IPS-11a (cell line): ENCODE measurements around the gene BMP7.

Experiments used
- H3K4me3 ChIP-seq: one replicate; pipeline ENCODE4 v1.5.1; 2013; ENCODE audit warnings: low read depth, low read length, control low read depth

Gene BMP7

DNA sequence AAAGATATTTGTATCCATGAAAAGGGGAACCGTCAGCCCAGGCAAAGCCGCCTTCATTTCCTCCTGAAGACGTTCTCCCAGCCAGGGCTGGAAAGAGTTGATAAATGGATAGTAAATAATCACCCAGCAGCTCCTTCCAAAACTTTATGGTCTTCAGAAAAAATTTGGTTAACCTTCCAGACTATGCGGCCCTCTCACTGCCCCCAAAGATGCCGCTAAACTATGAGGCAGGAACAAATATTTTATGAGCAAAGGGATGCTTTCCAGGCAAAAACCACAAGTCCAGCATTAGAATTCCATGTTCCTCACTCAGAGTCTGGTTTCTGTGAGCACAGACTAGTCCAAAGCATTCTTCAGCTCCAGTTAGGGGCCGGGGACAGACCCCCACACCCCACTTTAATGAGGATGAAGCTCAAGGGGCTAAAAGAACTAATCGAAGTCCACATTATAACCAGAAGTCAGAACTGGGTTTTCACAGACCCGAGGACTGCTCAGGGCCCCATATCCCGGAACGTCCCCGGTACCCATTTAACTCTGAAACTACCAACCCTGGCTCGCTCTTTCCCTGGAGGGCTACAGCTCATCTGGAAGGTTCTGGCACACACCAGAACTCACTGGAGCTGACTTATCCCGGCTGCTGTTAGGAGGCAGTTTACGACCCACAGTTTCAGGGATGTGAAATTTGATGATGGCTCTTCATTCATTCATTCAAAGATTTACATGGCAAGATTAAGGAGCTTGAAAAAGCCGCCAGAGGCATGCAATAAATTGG, 29.4 kb downstream of the BMP7 start:
- no peak overlapping the region for H3K4me3 ChIP-seq

DNA sequence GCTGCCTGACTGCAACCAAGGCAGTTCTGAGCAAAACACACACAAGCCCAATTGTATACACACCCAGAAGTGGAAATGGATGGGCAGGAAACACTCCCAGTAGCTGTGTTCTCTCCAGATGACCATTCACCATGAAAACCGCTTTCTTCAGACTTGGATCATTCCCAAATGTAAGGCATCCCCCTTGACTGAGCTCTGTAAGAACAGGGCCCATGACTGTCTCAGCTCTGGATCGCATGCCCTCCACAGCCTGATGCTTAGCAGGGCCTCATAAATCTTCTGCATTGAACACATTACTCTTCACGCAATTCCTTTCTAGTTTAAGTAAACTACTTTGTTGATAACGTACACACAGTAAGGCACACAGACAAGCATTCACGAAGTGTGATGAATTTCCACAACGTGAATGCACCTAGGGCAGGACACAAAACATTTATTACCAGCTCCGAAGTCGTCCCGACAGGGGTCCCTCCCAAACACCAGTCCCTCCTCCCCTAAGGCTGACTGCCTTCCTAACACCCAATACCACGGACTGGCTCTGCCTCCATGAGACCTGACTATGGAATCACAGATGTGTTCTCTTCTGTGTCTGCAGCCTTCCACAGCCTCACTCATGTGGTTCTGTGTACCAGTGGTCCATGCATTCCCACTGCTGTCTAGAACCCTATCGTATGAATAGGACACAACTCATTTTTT, 31.7 kb downstream of the BMP7 start:
- H3K4me3 ChIP-seq: no peak overlapping the region

DNA sequence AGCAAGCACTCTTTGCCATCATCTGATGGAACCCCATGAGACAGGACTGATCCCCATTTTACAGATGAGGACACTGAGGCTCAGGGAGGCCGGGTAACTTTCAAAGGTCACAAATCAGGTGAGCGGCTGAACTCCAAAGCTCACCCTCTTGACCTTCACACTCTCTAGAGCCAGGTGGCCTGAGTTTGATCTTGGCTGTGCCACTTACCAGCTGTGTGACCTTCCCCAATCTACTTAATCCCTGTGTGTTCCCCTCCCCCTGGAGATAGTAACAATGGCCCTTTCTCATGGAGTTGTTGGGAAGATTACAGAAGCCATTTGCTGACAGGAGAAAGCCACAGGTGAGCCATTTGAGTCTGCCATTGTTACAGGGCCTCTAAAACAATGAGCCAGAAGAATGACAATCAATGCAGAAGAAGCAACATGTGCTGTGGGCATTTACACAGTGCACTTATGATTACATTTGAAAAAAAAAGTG, 34.5 kb downstream of the BMP7 start:
- no peak overlapping the region for H3K4me3 ChIP-seq

DNA sequence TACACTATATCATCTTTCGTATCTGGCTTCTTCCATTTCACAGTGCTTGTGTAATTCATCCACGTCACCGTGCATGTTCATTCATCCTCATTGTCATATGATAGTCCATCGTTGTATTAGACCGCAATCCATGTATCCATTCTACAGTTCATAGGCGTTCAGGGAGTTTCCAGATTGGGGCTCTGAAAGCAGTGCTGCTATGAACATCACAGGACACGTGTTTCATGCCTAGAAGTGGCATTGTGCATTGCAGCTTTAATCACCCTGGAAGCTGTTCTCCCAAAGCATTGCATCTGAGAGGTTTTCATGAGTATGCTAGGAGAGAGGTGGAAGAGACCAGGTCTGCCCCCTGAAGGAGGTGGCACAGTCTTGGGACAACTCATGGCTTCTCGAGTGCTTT, 35.3 kb downstream of the BMP7 start:
- no peak overlapping the region for H3K4me3 ChIP-seq

DNA sequence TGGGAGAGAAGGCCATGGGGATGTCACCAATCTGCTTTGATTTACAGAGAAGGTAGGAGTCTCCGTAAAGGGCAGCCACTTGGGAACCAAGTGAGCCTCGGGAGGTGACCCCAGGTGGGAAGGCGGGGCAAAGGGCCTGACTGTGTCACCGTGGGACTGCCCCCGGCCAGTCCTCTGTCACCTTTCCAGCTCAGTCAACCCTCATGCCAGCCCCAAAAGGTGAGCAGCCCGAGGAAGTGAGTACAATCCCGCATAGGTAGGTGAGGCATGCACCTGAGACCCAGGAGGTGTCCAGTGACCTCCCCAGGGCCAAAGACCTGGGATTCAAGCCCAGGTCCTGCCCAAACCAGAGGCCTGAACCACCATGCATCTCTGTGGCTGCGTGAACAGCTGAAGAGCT, 36.2 kb downstream of the BMP7 start:
- H3K4me3 ChIP-seq: no peak overlapping the region

DNA sequence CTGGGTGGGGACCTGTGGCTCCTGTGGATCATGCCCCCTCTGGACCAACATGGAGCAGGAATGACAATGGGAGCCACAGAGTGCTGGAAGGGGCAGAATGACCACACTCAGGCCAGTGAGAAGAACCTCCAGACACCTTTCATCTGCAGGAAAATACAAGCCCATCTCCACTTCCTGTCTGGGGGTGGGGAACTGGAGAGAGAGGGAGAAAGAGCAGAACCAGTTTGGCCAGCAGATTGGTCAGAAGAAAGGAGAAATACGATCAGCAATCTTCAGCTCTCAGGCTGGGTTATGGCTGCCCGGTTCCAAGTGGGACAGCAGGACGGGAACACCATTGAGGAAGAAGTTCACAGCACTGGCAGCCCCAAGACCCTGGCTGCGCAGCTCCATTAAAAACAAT, 37.0 kb downstream of the BMP7 start:
- H3K4me3 ChIP-seq: no peak overlapping the region

DNA sequence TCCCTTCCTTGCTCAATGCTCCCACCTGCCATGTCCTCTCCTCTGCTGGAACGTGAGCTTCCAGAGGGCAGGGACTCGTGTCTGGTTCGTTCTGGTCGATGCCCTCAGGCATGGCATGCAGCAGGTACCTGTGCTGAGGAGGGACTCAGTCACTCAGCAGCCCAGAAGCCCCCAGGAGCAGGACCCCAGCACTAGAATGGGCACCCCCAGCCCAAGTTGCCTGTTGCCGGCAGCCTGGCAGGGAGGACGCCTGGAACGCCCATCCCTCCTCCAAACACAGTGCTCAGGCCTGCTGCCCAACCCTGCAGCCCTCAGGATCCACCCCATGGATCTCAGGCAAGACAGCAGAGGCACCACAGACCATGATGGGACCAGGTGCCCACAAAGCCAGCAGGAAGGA, 40.6 kb downstream of the BMP7 start:
- H3K4me3 ChIP-seq: no peak overlapping the region

DNA sequence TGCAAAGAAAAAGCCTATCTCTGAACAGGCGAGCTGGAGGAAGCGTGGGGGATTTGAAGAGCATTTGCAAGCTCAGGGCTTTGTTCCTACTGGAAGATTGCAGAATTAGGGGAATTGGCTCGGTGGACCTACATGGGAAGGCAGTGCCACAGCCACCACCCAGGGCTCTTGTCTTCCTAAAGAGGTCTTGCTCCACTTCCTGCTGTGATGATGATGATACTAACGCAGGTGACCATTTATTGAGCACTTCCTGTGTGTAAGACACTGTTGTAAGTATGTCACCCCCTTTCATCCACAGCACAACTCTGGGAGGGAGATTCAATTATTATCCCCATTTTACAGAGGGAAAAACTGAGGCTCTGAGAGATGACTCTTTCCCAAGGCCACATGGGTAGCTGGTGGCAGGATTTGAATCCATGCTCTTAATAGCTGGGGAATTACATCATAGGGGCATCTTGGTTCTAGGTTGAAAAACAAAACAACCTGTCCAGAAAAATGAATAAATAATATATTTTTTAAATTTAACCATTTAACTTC, 41.2 kb downstream of the BMP7 start:
- no peak overlapping the region for H3K4me3 ChIP-seq

DNA sequence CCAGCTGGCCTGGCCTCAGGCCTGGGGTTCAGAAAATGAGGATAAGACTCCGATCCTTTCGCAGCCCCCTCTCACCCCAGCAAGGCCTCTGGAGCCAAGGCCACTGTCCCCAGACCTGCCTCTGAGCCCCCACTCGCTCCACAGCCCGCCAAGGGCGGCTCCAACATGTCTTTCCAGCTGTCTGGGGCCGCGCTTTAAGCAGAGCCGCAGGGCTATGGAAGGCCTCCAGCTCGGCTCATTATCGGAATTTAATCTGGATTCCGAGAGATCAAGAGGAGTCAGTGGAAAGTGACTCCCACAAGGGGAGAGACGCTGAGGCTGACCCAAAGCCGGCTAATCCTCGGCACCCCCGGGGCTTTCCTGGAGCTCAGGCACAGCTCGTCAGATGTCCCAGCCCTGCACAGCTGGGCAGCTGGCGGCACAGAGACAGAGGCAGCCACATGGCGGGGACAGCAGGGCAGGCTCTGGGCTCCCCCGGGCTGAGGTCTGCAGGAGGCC, 41.8 kb downstream of the BMP7 start:
- no peak overlapping the region for H3K4me3 ChIP-seq

DNA sequence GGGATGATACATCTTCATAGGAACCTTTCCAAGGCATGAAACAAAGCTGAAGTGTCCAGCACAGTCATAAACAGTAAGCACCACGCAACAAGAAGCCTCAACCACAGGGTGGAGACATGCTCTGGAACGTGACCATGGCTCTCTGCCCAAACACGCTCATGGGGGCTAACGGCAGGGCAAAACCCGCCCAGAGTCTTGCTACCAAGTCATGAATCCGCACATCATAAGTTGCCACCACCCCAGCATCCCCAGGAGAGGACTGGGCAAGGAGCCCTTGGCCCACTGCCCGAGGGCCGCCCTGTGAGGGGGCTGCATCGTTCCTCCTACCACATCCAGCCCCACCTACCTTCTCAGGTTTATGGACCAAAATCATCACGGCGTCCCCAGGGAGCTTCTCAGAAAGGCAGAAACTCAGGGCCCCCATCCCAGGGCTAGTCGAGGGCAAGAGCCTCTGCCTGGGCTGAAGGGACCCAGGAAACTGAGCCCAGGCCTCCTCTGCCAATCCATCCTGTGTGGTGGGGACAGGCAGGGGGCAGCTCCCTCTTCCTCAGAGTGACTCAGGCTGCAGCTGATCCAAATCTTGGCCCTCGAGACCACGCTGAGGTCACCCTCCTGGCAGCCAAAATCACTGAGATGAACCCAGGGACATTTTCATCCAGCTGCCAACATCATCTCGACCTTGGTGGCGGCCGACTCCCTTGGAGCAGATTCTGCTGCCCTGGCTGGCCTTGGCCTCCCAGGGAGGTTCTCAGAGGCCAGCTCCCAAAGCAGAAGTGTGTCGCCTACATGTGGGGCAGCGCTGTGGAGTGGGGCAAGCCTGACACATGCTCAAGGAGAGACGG, 42.6 kb downstream of the BMP7 start:
- H3K4me3 ChIP-seq: no peak overlapping the region

DNA sequence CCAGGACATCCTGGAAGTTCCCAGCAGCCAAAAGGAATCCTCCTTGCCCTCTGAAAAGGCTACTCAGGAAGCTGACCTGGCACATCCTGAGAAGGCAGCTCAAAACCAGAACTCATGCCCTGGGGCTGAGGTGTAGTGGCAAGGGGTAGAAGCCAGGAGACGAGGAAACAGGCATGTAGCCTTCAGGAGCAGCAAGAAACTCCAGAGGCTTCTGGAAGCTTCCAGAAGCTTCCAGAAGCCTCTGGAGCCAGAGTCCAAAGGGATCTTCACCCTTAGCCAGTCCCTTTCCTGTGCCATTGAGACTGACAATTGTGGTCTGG, 43.9 kb downstream of the BMP7 start:
- no peak overlapping the region for H3K4me3 ChIP-seq

DNA sequence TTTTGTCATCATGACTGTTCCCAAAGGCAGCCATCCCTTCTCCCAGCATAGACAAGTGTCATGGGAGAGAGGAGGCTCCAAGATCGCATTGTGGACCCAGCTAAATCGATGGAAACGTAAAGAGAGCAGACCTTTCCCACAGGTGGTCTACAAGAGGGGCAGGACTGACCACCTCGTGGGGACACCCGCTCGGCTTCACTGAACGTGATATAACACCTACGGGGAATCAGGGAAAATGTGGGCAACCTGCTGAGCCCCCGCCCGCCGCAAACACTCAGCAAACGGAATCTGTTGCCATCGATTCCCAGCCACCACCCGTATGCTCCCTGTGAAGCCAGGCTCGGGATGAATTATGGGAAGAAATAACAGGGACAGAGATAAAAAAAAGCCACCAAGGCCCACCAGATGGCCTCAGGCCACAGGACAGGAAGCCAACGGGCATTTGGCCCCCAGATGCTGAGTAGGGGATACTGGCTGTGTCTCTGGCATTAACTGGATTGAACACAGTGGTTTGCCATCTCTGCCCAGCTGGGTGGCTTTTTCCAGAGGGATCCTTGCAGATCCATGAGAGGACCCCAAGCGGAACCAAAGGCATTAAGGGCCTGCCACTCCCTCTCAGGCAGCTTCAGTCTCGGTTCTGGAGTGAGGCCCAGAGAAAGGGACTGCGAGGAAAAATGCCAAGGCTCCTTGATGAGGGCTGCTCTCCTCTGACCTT, 44.4 kb downstream of the BMP7 start:
- H3K4me3 ChIP-seq: no peak overlapping the region

DNA sequence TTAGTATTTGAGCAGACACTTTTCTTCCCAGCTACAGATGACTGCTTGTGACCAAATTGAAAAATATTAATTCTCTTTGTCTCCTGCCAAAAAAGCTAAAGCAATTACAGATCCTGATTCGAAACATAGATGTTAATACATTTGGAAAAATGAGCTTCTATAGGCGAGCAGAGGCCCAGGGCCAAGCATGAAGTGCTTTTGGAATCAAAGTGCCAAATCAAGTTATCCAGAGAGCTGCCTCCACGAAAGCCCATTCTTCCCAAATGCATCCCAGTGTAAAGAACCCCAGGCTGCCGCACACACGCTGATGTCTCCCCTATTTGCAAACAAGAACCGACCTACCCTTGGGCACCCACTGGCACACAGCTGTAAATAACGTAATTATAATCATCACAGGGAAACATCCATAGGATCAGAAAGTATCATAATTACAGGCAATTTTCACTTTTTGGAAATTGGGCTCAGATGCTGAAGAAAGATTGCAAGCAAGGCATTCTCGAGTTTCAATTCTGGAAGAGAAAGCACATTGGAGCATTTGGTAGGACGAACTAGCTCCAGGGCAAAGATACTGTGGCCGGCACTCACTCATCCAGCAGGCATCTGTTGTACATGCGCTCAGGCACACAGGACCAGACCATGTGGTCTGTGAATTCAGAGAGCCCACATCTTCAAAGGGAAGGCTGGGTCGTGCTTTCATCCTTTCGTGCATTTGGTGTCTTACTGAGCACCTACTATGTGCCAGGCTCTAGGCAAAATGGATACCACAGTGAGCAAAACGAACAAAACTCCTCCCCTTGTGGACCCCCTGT, 45.9 kb downstream of the BMP7 start:
- no peak overlapping the region for H3K4me3 ChIP-seq

DNA sequence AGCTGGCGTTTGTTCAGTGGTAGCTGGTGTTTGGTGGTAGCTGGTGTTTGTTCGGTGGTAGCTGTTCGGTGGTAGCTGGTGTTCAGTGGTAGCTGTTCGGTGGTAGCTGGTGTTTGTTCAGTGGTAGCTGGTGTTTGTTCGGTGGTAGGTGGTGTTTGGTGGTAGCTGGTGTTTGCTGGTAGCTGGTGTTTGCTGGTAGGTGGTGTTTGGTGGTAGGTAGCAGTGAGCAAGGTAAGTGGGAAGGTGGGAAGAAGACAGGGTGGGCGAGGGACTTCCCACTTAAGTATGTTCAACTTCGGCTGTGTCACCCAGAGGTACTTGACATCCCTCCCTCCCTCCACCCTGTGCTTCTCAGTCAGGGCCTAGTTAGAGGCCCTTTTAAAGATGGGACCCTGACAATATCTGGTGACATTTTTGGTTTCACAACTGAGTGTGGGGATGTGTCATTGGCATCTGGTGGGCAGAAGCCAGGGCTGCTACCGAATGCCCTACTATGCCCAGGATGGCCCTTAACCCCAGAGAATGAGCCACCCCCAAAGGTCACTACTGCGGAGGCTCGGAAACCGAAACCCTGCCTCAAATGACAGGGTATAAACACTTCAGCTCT, 47.3 kb downstream of the BMP7 start:
- no peak overlapping the region for H3K4me3 ChIP-seq

DNA sequence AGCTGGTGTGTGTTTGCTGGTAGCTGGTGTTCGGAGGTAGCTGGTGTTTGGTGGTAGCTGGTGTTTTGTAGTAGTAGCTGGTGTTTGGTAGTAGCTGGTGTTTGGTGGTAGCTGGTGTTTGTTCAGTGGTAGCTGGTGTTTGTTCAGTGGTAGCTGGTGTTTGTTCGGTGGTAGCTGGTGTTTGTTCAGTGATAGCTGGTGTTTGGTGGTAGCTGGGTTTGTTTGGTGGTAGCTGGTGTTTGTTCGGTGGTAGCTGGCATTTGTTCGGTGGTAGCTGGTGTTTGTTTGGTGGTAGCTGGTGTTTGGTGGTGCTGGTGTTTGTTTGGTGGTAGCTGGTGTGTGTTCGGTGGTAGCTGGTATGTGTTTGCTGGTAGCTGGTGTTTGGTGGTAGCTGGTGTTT, 48.0 kb downstream of the BMP7 start:
- H3K4me3 ChIP-seq: no peak overlapping the region

DNA sequence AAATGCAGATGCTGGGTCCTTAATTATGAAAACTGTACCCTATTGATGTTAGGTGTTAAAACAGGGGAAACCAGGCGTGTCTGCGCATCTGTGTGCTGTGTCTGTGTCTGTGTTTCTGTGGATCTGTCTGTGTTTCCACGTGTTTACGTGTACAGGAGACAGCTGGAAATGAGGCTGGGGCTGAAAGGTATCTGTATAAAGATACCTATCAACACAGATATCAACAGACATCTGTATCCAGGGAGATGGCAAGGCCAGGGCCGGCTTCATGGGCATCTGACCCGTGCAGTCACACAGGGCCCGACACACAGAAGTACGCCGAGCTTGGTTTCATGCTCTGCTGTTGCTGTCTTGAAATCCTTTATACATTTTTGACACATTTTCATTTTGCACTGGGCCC, 48.6 kb downstream of the BMP7 start:
- no peak overlapping the region for H3K4me3 ChIP-seq

DNA sequence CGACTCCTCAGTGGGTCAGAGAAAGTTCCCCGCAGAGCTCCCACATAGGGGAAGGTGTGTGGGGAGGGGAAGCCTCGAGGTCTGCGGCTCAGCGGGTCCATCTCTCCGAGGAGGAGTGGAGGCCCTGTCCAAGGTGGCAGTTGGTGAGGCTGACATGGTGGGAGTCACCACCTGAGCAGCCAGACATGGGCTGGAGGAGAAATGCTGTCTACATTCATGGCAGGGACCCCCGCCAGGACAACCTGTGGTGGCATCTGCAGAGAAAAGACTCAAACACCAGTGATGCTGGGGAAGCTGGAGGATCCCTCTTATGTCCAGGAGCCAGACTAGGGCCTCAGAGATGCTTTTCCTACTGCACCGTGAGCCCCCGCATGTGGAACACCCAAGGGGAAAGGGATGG, 49.8 kb downstream of the BMP7 start:
- no peak overlapping the region for H3K4me3 ChIP-seq

DNA sequence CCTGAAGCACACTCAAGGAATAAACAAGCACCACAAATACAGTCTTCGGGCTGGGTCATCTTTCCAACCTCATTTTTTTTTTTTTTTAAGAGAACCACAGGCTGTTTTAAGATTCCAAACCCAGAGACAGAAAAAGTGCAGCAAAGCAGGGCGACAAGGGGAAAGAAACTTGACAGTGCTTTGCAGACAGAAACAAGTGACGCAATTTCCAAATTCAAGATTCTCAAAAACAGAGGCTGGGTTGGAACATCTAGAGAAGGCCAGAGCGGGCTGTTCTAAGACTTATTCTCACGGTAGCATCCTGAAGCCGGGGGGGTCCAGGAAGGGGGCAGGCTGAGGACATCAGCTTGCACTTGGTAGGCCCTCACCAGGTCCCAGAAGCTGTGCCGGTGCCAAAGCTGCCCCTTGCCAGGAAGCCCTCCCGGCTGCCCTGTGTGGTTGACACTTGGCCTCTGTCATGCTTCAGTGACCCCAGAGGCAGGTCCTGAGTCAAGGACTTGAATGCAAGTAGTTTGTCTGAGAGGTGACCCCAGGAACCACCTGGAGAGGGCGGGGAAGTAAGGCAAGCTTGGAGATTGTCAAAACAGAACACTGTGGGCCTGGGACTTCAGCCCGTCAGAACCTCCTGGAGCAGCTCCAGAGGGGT, 50.5 kb downstream of the BMP7 start:
- H3K4me3 ChIP-seq: no peak overlapping the region

DNA sequence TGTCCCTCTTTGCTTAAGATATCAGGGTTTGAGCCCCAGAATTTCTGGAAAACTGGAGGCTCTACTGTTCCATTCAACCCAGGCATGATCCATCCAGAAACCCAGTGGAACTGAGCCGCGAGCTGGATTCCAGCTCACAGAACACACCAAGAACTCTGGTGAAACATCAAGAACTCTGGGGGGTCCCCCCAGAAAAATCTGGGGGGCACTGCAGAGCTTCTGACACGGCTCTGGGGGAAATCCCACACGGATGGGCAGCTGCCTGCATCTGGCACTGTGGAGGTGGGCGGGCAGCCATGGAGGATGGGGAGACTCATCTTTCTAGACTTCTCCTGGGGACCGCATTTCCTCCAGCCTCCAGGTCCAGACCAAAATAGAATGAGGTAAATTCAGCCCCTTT, 51.0 kb downstream of the BMP7 start:
- no peak overlapping the region for H3K4me3 ChIP-seq
